ENCODE measurements around the gene HLA-B. TPM values are rescaled to one million over a fixed set of nuclear protein-coding genes. Genes with fewer than 3 reads are reported as not detected.

HLA-B gene
- total RNA-seq, 1 donor from 2014 or later, result 451 TPM

DNA sequence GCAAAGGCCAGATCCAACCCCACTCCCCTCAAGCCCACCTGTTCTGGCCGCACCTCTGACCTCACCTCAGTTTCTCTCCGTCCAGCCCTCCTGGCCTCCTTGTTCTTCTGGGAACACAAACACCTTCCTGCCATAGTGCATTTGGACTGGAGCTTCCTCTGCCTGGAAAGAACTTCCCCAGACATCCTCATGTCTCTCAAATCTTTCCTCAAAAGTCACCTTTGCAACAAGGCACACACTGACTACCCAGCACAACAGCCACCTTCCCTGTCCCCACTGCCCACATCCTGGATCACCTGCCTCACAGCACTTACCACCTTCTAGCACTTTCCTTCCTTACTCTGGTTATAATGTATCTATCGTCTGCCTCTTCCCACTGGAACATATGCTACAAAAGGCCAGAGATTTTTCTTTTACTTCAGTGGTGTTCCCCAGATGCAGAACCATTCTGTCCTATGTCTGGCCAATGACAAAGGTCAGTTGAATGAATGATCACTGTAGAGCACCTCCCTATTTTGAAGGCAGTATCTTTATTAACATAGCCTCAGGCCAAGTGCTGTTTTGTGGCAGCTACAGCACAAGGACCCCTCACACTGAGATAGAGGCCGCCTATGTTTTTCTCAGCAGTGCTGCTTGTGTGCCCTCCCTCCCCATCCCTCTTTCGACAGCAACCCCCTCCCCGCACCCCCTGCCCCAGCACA lies 4.1 kb downstream of the HLA-B start:
- DNase-seq, result no peak

DNA sequence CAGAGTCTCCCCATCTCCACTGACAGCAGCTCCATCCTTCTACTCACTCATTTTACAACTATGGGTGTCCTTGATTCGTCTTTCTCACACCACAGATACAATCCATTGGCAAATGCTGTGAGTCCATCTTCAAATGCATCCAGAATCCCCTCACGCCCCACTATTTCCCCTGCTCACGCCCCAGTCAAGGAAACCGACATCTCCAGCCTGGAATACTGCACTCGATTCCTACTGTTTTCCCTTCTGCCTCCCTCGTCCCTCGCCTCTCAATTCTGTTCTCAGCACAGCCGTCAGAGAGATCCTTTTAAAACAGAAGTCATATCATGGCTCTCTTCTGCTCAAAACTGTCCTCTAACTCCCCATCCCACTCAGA lies 4.7 kb downstream of the HLA-B start:
- DNase-seq, result no peak

DNA sequence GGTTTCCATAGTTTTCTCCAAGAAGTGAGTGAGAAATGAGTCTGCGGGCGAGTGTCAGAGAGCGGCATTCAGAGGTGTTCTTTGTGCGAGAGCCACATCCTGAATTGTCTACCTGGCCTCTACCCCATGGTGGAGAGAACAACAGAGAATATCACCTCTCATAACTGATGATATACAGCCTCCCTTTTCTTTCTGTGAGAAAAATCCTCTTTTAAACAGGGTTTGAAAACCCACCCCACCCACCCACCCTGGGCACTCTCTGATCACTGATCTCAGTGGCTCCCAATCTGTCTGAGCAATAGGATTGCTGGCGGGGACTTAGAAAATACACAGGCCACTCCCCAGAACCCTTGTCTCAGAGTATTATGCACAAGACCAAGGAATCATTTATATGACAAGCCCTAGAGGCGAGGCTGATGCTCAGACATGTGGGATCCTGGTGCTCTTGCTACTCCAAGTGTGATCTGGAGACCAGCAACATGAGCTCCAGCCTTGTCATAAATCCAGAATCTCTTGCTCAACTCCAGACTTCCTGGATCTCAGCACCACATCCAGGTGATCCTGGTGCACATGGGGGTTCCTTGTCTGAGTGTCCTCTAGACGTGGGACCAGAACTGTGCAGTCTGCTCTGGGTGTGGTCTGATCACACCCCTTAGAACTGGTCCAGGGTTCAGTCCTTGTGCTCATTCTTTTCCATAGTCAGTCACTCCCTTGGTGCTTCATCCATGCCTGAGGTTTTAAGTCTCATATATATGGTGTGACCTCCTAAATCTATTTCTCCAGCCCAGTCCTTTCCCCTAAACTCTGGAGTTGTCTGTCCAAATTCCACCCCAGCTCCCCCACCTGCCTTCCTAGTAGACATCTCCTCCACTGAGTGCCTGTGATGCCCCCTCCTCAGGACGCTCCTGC lies 5.3 kb downstream of the HLA-B start:
- DNase-seq, result no peak

DNA sequence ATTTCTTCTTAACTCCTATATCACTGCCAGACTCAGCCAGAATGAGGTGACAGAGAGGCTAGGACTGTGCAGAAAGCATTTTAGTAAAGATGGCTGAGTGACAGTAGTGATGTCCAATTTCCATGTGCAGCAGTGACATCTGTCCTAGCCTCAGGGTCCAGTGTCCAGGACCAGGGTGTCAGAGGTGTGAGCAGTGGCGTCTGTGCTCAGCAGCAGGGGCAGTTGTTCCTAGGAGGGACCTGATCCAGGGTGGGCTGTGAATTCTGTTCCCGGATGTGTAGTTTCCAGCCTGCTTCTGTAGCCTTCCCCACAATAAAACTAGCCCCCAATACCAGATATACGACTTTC lies 6.0 kb downstream of the HLA-B start:
- DNase-seq, result no peak

DNA sequence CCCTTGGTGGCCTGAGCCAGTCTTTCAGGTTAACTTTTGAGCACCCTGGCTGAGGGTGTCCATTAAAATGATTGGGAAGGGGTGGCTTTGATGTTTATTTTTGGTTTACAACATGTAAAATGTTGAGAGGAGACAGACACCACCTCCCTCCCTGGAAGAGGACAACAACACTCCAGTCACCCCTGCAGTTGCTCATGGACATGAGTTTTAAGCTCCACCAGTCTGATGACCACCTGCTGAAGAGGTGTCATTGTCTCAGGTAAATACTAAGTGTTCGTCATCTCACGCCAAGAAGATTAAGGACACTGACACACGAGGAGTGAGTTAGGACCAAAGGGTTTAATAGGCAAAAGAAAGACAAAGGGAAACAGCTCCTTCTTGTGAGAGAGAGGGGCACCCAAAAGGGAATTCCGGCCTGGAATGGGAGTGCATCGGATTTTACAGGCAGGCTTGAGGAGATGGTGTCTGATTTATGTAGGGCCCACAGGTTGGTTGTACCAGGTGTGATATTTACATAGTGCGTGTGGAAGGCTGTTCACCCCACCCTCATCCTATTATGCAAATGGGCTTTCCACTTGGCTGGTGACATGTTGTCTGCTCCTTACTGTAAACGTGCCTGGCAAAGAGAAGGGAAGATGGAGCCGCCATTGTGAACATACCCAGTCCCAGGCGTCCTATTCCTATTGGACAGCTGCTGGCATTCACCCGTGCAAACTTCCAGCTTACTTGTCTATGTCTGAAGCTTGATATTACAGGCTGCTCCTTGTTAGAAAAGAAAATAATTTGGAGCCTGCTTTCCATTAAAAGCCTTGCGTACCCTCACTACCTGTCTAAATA lies 6.6 kb downstream of the HLA-B start:
- no peak for DNase-seq

DNA sequence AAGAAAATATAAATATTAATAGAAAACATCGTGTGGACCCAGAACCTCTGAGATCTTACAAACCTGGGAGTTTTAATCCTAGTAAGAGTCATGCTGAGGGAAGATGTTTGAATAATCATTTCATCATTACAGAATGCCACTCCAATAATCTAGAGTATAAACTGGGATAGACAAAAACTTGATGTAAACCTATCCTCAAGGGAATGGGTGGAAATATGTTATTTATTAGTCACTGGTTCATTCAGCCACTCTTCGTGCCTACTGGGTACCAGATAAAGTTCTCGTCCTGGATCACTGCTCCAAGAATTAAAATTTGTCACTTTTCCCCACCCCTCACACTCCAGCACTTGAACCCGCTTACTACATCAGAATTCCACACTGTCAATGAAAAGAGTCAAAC lies 7.7 kb downstream of the HLA-B start:
- DNase-seq, result no peak

DNA sequence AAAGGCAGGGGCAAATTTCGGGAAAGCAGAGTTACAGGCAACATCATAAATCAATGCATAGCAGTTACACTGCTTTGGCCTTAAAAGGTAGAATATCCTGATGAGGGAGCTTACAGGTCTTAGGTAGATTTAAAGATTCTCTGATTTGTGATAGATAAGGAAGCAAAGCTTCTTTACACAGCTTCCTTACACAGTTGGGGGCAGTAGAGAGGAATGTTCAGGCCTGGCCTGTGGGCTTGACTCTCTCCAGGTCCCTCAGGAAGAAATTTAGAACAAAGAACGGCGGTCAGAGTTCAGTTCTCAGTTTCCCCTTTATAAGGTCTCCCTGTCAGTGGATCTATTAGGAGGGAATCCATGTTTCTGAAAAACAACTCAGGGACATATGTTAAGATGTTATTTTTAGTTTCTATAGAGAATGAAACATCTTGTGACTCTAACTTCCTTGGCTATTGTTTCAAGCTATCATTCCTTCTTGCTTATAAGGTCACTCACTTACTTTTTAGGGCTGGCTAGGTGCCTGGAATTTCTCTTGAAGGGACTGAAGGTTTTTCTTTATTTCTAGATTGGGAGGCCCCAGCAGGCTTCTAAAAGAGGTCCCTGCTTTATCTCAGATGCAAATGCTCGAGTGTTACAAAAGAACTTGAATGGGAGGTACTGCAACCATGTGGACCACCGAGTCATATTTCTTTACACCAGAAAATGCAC lies 11.8 kb downstream of the HLA-B start:
- DNase-seq, result no peak

DNA sequence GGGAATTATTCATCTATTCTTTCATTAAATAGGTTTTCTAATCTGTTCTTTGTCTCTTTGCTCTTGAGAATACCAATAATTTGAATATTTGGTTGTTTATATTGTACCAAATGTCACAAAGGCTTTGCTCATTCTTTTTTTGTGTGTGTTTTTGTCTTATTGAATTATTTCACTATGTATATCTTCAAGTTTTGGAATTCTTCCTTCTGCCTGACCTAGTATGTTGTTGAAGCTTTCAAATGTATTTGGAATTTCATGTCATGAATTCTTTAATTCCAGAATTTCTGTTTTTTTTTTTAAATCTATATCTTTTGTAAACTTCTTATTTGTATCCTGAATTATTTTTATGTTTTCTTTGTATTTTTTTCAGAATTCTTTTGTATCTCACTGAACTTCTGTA lies 16.8 kb downstream of the HLA-B start:
- DNase-seq, result no peak

DNA sequence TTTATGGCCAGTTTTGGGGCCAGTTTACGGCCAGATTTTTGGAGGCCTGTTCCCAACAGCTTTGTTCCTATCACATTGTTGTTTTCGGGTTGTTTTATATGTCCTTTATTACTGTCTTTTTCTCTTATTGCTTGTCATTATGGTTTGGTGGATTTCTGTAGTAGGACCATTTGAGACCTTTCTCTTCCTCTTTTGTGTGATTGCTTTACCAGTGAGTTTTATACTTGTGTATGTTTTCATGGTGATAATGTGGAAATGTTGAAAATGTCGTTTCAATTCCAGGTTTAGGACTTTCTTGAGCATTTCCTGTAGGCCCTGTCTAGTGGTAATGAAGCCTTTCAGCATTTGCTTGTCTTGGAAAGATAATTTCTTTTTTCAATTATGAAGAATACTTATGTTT lies 17.8 kb downstream of the HLA-B start:
- DNase-seq, result no peak

DNA sequence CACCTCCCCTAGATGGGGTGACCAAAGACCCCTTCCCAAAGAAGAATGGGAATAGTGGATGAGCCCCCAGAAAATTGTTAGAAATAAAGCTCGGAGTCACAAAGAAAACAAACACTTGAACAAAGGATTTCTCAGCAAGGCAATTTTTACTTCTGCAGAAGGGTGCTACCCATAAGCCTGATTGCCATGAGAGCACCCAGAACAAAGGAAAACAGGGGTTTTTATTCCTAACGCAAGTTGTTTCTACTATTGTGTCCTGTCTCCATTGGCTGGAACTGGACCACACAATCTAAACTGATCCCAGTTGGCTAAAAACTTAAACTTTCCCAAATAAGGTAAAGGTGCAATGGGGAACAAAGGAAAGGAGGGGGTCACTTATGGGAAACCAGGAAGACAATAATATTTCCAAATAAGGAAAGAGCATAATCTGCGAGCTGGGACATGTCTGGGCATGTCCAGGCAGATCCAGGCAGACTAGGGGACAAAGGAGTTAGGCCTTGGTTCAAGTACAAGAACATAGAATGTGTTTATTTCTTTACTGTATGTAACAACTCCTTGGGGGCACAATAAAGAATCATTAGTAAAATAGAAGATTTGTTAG lies 20.0 kb downstream of the HLA-B start:
- DNase-seq, result no peak

DNA sequence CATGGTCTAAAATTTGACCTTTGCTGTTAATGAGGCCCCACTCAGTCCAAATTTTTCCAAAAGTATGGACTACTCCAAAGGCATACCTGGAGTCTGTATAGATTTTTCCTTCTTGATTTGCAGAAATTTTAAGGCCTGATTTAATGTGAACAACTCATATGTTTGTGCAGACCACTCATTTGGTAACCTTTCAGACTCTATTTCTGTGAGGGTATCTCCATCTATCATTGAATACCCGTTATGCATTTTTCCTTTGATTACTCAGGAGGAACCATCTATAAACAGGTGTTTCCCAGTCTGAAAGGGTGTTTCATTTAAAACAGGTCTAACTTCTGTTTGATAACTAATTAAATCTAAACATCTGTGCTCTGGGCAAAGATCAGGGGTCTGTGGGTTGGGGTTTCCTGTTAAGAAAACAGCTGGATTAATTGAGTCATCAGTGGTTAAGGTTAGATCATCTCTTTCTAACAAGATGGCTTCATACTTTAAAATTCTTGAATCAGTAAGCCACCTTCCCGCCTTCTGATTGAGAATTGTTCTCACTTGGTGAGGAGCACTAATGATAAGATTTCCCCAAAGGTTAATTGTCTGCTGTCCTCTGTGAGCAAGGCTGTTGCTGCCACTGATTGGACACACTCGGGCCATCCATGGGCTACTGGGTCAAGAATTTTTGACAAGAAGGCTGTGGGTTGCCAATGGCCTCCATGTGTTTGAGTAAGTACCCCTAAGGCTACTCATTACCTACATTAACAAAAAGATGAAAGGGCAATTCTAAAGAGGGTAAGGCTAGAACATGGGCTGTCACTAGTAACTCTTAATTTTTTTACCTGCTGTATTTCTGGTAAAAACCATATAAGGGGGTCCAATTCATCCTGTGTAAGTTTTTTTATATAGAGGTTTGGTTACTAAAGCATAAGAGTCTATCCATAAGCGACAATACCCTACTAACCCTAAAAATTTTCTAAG lies 24.1 kb downstream of the HLA-B start:
- no peak for DNase-seq

DNA sequence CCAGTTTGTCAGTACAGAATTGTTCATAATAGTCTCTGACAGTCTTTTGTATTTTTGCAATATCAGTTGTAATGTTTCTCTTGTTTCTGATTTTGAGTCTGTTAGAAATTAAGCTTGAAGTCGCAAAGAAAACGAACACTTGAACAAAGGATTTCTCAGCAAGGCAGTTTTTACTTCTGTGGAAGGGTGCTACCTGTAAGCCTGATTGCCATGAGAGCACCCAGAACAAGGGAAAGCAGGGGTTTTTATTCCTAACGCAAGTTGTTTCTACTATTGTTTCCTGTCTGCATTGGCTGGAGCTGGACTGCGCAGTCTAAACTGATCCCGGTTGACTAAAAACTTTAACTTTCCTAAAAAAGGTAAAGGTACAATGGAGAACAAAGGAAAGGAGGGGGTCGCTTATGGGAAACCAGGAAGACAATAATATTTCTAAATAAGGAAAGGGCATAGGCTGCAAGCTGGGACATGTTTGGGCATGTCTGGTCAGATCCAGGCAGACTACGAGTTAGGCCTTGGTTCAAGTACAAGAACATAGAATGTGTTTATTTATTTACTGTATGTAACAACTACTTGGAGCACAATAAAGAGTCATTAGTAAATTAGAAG lies 28.5 kb downstream of the HLA-B start:
- DNase-seq, result no peak

DNA sequence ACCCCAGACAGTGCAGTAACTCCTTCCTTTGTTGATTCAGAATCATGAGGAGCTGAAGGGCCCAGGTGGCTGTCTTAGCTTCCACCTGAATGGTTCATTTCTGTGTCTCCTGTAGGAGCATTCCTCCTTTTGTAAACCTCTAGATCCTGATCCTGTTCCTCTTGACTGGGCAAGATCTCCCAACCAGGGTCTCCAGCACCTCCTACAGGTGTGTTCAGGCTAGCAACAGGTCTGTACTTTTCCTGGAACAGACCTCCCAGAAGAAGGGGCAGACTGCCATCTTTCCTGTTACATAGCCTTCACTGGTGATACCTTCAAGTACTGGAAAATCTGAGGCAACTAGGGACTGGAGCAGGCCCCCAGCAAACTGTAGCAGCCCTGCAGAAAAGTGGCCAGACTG lies 35.2 kb downstream of the HLA-B start:
- DNase-seq, result no peak

DNA sequence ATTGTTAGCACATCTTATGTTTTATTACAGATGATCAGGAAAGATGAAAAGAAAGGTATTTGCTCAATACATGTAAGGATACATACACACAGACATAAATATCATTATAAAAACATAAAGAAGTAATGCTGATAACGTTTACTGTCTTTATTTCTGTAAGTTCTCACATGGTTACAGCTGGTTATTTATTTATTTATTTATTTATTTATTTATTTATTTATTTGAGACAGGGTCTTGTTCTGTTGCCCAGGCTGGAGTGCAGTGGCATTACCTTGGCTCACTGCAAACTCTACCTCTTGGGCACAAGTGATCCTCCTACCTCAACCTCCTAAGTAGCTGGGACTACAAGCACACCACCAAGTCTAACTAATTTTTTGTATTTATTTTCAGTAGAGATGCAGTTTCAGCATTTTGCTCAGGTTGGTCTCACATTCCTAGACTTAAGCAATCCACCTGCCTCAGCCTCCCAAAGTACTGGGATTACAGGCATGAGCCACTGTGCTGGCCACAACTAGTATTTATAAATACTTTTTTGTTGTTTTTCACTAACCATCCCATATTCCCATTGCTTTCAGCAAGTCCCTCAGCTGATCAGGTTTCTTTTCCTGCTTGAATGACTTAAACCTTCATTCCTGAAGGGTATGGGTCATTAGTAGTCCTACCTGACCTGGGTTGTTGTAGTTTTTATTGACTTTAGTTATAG lies 35.8 kb downstream of the HLA-B start:
- DNase-seq, result no peak

DNA sequence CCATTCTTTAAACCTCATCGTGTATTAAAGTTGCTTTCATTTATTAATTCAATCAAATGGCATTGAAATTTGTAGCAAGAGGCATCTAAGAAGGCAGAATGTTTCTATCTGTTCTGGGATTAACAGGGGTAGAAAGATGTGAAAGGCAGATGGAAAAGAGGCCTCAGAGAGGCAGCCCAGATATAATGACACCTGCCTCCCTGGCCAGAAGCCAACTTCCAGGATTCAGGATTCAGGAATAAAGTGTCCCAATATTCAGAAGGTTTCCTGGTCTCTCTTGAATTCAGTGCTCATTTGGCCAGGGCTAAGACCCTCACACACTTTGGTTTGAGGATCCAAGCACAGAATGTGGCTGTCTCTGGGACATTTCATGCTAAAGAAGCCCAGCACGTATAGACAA lies 39.9 kb downstream of the HLA-B start:
- DNase-seq, result no peak

DNA sequence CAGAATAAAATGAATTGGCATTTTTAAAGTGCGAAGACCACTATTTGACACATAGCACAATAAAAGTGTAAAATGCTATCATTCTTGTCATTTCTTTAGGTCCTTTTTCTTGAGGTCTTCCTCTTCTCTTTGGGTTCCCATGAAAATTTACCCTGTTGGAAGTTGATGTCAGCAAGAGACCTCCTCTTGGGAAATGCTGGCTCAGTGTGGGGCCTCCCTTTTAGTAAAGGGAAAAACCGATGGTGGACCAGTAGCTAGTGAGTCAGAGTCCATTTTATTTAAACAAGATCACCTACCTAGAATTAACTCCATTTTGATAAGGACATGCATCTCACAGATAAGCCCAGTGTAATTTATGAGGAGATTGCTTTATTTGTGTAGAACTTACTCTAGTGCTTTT lies 47.3 kb downstream of the HLA-B start:
- DNase-seq, result no peak

DNA sequence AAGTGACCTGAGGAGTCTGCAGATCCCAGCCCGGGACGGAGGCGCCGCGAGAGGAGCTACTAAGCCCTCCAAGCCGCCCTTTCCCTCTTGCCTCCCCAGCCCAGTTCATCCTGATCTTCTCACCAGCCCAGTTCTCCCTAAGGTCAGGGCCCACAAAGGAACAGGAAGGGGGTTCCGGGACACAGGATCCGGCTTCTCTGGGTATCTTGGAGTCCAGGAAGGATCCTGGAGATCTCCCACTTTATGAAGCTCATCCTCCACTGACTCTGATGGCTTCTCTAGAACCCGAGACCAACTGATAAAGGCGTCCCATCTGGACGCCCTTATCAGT lies 48.2 kb downstream of the HLA-B start:
- DNase-seq, result no peak

DNA sequence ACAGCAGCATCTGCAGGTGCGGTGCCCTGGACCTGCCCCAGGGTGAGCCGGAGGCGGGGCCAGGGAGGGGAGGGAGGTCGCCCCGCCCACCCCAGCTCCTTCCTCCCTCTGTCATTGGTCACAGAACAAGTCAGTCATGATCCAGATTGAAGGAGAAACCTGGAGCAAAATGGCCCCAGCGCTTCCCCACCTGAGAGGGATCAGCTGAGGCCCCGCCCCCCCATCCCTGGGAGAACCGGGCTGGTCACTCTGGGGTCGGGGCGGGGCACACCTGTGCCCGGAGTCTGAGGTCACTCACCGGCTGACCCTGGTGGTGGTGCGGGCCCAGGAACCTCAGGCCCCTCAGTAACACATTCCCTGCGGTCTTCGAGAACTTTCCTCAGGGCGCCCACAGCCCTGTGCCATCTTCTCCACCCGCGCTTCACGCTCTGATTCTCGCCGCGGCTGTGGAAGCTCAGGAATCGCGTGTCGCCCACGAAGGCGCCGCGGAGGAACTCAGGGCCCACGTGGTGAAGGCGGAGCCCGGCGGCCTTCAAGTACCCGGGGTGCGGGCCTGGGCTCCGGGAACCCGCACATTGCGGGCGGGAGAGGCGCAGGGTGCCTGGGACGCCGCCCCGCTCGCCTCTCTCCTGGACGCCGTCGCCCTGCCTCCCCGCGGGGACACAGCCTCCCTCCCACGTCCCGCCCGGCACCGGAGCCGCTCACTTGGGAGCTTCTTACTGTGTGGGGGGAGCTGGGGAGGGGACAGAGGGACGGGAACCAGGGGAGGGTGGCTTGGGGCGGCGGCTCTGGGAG lies 48.7 kb downstream of the HLA-B start:
- DNase-seq, result no peak

DNA sequence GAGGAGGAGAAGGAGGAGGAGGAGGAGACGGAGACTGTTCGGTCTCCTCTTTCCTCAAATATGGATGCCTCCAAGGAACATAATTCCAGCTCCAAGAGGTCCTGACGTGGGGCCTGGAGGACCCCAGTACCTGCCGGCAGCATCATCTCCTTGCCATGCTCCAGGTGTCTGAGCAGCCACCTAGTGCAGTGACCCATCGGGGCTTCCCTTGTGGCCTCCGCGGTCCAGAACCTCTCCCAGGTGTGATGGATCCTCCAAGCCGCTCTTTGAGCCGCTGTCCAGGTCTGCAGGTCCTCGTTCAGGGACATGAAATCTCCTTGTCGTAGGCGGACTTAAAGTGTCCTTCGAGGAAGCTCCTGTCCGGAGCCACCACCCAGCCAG lies 49.3 kb downstream of the HLA-B start:
- no peak for DNase-seq

All from tongue (tissue), 2 donors.